Measurements from ENCODE around the gene PALM3.

PALM3 gene

GRCh38 chr19:14058182-14059092 lies 3.4 kb downstream of the PALM3 start:
- H3K27me3 ChIP-seq (ENCODE audit: insufficient read depth, low read depth, severe bottlenecking) = no peaks in the 10 kb centered on the region
- no peaks in the 10 kb centered on the region for H3K9me3 ChIP-seq (ENCODE audit: severe bottlenecking)
- H3K27ac ChIP-seq = no peak overlapping the region
- TF ChIP-seq, protein P1, sequence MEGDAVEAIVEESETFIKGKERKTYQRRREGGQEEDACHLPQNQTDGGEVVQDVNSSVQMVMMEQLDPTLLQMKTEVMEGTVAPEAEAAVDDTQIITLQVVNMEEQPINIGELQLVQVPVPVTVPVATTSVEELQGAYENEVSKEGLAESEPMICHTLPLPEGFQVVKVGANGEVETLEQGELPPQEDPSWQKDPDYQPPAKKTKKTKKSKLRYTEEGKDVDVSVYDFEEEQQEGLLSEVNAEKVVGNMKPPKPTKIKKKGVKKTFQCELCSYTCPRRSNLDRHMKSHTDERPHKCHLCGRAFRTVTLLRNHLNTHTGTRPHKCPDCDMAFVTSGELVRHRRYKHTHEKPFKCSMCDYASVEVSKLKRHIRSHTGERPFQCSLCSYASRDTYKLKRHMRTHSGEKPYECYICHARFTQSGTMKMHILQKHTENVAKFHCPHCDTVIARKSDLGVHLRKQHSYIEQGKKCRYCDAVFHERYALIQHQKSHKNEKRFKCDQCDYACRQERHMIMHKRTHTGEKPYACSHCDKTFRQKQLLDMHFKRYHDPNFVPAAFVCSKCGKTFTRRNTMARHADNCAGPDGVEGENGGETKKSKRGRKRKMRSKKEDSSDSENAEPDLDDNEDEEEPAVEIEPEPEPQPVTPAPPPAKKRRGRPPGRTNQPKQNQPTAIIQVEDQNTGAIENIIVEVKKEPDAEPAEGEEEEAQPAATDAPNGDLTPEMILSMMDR (IDR thresholded peaks at IDR 0.05; ENCODE audit: low read depth, low read length) = no peak
- no peak for DNase-seq
- no peaks in the 10 kb centered on the region for H3K36me3 ChIP-seq
- peak overlapping the region; percentile 48 for H3K4me3 ChIP-seq (ENCODE audit: low read depth, low read length)

- TF ChIP-seq, protein P1 (IDR thresholded peaks at IDR 0.05; ENCODE audit: low read depth, low read length) = no peak
- Histone ChIP-seq H3K36me3 (no peaks in the 10 kb centered on the region), H3K9me3 (ENCODE audit: severe bottlenecking) (no peaks in the 10 kb centered on the region), H3K27ac (no peak overlapping the region), H3K4me3 (ENCODE audit: low read depth, low read length) (peak overlapping the region; percentile 31), H3K27me3 (ENCODE audit: insufficient read depth, low read depth, severe bottlenecking) (no peaks in the 10 kb centered on the region)
- DNase-seq = no peak
Measured at GRCh38 chr19:14056741-14057356, 5.0 kb downstream of the PALM3 start.

GRCh38 chr19:14056069-14056666 lies 5.7 kb downstream of the PALM3 start:
- Histone ChIP-seq H3K27me3 (ENCODE audit: insufficient read depth, low read depth, severe bottlenecking) (no peaks in the 10 kb centered on the region), H3K9me3 (ENCODE audit: severe bottlenecking) (no peaks in the 10 kb centered on the region), H3K27ac (no peak overlapping the region), H3K36me3 (no peaks in the 10 kb centered on the region), H3K4me3 (ENCODE audit: low read depth, low read length) (no peak overlapping the region)
- no peak for DNase-seq
- TF ChIP-seq, protein P1 (IDR thresholded peaks at IDR 0.05; ENCODE audit: low read depth, low read length) = no peak

- TF ChIP-seq, protein P1 (IDR thresholded peaks at IDR 0.05; ENCODE audit: low read depth, low read length) = no peak
- H3K9me3 ChIP-seq (ENCODE audit: severe bottlenecking) = no peaks in the 10 kb centered on the region
- DNase-seq = no peak
Measured at GRCh38 chr19:14055396-14055795, 6.5 kb downstream of the PALM3 start.

GRCh38 chr19:14054721-14055120 lies 7.2 kb downstream of the PALM3 start:
- Histone ChIP-seq H3K27ac (no peak overlapping the region), H3K9me3 (ENCODE audit: severe bottlenecking) (no peaks in the 10 kb centered on the region), H3K36me3 (no peaks in the 10 kb centered on the region), H3K27me3 (ENCODE audit: insufficient read depth, low read depth, severe bottlenecking) (no peaks in the 10 kb centered on the region), H3K4me3 (ENCODE audit: low read depth, low read length) (no peak overlapping the region)
- DNase-seq = no peak
- TF ChIP-seq, protein P1 (IDR thresholded peaks at IDR 0.05; ENCODE audit: low read depth, low read length) = no peak

More at GRCh38 chr19:14055396-14055795, 6.5 kb downstream of the PALM3 start:
- Histone ChIP-seq H3K27ac (no peak overlapping the region), H3K36me3 (no peaks in the 10 kb centered on the region), H3K27me3 (ENCODE audit: insufficient read depth, low read depth, severe bottlenecking) (no peaks in the 10 kb centered on the region), H3K4me3 (ENCODE audit: low read depth, low read length) (no peak overlapping the region)

All from WERI-Rb-1 (cell line).